ENCODE measurements around the gene GABRB1.

DNA sequence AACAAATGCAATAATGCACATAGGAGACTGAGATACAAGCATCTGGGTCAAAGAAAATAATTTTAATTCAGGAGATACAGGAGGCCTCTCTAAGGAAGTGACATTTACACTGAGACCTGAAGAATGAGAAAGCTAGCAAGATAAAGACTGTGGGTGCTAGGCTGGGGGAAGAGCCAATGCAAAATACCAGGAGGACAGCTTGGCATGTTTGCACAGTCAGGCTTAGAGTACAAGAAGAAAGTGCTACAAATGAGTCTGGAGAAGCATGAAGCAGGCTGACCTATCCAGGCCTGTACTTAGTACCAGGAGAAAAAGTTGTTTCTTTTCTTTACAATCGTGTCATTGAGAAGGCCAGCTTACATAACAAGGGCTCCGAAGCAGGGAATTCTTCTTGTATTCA lies 56.9 kb downstream of the GABRB1 start:
- TF ChIP-seq YY1 (IDR thresholded peaks at IDR 0.05; ENCODE audit: extremely low read depth, insufficient replicate concordance, low read depth, low read length), result no peak
- TF ChIP-seq, protein P1, sequence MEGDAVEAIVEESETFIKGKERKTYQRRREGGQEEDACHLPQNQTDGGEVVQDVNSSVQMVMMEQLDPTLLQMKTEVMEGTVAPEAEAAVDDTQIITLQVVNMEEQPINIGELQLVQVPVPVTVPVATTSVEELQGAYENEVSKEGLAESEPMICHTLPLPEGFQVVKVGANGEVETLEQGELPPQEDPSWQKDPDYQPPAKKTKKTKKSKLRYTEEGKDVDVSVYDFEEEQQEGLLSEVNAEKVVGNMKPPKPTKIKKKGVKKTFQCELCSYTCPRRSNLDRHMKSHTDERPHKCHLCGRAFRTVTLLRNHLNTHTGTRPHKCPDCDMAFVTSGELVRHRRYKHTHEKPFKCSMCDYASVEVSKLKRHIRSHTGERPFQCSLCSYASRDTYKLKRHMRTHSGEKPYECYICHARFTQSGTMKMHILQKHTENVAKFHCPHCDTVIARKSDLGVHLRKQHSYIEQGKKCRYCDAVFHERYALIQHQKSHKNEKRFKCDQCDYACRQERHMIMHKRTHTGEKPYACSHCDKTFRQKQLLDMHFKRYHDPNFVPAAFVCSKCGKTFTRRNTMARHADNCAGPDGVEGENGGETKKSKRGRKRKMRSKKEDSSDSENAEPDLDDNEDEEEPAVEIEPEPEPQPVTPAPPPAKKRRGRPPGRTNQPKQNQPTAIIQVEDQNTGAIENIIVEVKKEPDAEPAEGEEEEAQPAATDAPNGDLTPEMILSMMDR (IDR thresholded peaks at IDR 0.05 in 2 of 3, conservative IDR thresholded peaks at IDR 0.05 in 1 of 3; ENCODE audit: borderline replicate concordance in 1 of 3, insufficient read depth in 1 of 3, low read depth in 2 of 3, low read length in 2 of 3), result no peak
- no peak for TF ChIP-seq EZH2phosphoT487 (IDR thresholded peaks at IDR 0.05; ENCODE audit: borderline replicate concordance)
- TF ChIP-seq POLR2A (IDR thresholded peaks at IDR 0.05; ENCODE audit: borderline replicate concordance, extremely low read depth, insufficient read depth, insufficient read length), result no peak
- TF ChIP-seq POLR2AphosphoS5 (IDR thresholded peaks at IDR 0.05; ENCODE audit: low read depth, low read length), result no peak
- no peak for TF ChIP-seq TCF7L2 (IDR thresholded peaks at IDR 0.05; ENCODE audit: borderline replicate concordance, extremely low read depth, insufficient read depth, insufficient read length)
- TF ChIP-seq, protein P2, sequence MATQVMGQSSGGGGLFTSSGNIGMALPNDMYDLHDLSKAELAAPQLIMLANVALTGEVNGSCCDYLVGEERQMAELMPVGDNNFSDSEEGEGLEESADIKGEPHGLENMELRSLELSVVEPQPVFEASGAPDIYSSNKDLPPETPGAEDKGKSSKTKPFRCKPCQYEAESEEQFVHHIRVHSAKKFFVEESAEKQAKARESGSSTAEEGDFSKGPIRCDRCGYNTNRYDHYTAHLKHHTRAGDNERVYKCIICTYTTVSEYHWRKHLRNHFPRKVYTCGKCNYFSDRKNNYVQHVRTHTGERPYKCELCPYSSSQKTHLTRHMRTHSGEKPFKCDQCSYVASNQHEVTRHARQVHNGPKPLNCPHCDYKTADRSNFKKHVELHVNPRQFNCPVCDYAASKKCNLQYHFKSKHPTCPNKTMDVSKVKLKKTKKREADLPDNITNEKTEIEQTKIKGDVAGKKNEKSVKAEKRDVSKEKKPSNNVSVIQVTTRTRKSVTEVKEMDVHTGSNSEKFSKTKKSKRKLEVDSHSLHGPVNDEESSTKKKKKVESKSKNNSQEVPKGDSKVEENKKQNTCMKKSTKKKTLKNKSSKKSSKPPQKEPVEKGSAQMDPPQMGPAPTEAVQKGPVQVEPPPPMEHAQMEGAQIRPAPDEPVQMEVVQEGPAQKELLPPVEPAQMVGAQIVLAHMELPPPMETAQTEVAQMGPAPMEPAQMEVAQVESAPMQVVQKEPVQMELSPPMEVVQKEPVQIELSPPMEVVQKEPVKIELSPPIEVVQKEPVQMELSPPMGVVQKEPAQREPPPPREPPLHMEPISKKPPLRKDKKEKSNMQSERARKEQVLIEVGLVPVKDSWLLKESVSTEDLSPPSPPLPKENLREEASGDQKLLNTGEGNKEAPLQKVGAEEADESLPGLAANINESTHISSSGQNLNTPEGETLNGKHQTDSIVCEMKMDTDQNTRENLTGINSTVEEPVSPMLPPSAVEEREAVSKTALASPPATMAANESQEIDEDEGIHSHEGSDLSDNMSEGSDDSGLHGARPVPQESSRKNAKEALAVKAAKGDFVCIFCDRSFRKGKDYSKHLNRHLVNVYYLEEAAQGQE (IDR thresholded peaks at IDR 0.05; ENCODE audit: low read depth), result no peak
- no peak for TF ChIP-seq EZH2 (IDR thresholded peaks at IDR 0.05)
- no peak for TF ChIP-seq SRF (IDR thresholded peaks at IDR 0.05; ENCODE audit: low read depth)
- TF ChIP-seq SP1 (IDR thresholded peaks at IDR 0.05; ENCODE audit: low read depth), result no peak
- TF ChIP-seq, protein P3, sequence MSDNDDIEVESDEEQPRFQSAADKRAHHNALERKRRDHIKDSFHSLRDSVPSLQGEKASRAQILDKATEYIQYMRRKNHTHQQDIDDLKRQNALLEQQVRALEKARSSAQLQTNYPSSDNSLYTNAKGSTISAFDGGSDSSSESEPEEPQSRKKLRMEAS (IDR thresholded peaks at IDR 0.05), result no peak
- no peak for TF ChIP-seq JUND (IDR thresholded peaks at IDR 0.05)
- no peak for TF ChIP-seq RAD21 (IDR thresholded peaks at IDR 0.05; ENCODE audit: low read depth)

All from HCT116 (cell line).